HS-5 (cell line): ENCODE data around the gene MIOX.
A peak's percentile ranks its signal among the peaks of the same experiment; 100 is the strongest.

Source experiments
- DNase-seq: peaks from one replicate; pipeline ENCODE4 v3.0.0-alpha.2; 2012; ENCODE audit warnings: low read depth

MIOX gene

DNA sequence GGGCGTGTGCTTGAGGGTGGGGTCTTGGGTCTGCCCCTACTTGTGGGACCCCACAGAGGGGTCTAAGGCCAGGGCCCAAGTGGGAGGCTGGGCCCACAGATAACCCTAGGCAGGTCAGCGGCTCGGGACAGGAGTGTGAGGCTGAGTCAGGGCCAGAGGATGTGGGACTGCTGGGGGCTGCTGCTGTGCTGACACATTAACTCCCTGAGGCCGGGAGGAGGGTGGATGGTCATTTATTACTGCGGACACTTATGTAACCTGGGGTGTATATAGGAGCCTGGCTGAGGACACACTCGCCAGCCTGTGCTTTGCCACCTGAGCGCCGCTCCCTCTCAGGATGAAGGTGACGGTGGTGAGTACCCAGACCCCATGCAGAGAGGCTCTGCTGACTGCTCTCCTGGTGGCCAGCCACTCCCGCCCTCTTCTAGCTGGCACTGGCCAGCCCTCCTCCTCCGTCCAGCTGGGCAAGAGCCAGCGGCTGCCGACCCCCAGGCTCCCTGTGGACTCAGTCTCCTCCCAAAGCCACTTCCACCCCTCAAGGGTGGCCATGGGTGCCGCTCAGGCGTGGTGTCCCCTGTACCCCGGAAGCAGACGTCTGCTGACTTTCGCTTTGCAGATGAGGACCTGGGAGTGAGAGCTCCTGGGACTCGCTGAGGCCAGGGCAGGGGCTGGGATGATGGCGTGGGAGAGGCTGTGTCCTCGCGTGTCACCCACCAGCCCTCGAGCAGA is at the start of gene MIOX:
Gene MIOX (plus strand): TSS at position 299 of the 729 bp plus-strand sequence. CDS start 39 bp downstream, at position 338.
- DNase-seq: no peak

DNA sequence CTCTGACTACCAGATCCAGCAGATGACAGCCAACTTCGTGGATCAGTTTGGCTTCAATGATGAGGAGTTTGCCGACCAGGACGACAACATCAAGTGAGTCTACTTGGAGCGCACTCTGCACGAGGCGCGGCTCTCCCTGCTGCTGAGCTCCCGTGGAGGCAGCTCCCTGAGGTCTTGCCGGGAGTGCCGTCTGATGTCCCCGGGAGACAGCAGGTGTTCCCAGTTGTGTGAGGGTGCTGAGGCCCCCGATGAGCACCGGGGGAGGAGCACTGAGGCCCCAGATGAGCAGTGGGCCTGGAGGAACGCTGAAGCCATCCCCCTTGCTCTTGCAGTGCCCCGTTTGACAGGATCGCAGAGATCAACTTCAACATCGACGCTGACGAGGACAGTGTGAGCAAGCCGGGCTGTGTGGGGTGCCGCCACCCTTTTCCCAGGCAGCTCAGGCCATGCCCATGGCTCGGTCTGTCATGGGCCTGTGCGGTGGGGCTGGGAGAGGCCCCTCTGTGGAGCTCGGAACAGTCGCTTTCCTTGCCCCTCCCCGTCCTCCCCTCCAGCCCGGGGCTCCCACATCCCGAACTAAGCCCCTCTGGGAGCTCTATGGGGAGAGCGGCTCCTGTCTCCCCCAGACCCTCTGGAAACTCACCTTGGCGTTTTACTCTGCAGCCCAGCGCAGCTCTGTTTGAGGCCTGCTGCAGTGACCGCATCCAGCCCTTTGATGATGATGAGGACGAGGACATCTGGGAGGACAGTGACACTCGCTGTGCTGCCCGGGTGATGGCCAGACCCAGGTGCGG is 49.0 kb upstream of the MIOX start:
- no peak for DNase-seq

DNA sequence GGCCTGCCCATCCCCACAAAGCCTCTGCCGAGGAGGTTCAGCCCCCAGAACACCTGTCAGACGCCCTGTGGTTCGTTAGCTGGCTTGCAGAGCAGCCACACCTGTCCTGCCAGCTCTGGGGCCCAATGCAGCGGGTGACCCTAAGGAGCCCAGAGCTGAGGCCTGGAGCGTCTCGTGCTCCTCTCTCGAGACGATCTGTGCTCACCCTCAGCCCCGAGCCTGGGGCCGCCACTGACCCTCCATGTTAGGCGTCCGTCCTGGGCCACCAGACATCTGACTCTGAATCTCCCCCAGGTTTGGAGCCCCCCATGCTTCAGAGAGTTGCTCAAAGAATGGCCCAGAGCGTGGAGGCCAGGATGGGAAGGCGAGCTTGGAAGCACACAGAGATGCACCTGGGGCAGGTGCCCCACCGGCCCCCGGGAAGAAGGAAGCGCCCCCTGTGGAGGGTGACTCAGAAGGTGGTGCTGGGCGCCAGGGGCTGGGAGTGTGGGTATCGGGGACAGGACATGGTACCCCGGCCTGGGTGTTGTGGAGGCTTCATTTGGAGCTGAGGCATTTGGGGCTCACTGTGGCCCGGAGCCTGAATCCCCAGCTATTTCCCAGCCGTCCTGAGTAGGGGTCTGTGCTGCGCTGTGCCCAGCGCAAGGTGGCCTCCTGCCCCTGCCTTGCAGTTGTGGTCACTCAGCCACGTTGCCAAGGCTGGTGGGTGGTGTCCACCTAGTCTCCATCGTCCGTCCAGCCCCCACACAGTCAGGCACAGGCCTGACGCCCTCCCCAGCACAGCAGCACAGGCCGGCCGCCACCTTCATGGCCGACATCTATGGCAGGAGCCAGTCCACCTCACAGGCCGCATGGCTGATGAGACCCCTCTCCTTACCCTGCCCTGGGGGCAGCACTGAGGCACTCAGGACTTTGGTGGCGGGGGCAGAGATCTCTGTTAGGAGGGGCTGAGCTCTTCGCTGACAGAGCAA is 48.1 kb upstream of the MIOX start:
- no peak for DNase-seq

DNA sequence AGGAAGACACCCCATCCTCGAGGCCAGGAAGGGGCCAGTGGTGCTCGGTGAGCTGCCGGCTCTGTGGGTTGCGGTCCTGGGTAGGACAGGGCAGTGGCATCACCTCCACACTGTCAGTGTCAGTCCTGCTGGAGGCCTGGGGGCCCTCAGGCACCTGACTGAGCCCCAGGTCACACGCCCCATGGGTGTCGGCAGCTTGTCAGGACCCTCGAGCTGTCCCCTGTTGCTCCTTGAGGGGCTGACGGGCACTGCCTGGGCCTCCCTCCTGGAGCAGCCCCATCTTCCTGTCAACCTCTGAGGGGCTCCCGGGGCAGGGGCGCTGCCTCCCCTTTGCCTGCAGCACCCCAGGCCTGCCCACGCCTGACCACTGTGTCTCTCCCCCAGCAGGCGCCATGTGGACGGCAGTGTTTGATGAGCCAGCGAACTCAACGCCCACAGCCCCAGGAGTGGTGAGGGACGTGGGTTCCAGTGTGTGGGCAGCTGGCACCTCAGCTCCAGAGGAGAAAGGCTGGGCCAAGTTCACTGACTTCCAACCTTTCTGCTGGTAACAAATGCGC is 47.3 kb upstream of the MIOX start:
- no peak for DNase-seq

DNA sequence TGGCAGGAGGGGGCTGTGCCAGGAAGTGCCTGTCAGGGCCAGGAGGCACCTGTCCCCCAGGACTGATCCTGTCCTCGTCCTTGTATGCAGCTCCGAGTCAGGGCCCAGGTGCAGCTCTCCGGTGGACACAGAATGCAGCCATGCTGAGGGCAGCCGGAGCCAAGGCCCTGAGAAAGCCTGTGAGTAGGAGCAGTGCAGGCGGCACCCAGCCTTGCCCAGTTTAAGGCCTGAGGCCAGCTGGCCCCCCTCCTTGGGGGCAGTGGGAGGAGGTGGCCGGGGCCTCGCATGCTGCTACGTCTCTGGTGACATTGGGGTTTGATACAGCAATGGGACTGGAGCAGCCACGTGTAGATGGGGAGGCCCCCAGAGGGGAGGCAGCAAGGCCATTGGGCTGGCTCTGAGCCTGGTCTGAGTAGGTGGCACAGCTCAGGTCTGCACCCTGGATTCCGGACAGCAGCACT is 46.8 kb upstream of the MIOX start:
- no peak for DNase-seq

DNA sequence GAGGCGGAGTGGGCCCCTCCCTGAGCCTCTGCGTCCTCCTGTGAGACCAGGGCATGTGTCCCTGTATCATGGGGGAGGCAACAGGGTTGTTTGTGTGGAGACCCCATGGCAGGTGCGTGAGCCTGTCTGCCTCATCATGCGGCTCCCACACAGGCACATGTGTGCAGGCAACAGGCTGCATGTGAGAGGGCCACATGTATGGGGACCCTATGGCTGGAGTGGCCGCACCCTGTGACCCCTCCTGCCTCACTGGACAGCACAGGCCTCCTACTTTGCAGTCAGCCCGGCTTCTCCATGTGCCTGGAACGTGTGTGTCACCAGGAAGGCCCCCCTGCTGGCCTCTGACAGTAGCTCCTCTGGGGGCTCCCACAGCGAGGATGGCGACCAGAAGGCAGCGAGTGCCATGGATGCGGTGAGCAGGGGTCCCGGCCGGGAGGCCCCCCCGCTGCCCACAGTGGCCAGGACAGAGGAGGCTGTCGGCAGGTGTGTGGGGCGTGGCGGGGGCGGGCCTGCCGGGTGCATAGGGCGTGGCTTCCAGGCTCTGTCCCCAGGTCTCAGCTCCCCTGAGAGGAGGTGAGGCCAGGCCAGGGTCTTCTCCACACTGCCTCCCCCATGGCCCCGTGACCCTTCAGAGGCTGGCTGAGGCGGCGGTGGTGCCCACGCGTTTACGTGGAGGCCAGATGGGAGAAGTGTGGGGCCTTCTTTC is 46.0 kb upstream of the MIOX start:
- DNase-seq: no peak

DNA sequence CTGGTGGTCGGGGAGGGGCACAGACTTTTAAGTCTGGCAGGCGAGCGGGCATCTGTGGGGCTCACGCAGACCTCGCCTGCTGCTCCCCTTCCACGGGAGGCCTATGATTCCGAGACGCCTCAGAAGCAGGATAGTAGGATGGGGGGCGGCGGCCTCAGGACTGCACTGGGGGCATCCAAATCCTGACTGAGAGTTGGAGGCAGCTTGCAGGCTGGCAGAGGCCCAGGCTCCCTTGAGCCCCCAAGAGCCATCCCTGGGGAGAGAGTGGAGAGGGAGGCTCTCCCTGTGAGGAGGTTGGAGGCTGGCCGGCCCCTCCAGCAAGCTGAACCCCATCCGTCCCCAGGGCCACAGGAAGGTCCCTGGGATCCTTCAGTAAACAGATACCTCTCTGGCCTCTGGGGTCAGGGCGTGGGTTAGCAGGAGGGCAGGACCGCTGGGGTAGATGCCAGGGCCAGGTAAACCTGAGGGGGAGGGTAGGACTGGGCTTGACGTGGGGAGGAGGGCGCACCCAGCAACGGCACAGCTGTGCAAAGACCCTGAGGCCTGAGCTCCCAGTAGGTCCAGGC is 45.1 kb upstream of the MIOX start:
- DNase-seq: no peak

DNA sequence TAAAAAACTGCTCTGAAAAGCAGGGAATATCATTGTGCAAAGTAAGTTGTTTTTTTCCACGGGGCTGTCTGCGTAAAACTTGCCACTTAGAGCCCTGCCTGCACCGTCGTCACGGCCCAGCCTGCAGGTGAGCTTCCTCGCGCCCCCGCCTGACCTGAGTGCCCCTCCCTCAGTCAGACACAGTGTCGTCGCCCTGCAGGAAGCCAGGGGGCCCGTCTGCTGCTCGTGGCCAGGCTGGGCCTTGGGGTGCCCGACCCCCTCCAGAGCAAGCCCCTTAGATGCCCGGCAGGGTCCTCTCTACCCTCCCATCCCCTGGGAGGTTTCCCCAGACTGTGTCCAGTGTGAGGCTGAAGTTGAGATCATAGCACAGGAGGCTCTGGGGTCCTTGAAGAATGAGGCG is 43.5 kb upstream of the MIOX start:
- no peak for DNase-seq

DNA sequence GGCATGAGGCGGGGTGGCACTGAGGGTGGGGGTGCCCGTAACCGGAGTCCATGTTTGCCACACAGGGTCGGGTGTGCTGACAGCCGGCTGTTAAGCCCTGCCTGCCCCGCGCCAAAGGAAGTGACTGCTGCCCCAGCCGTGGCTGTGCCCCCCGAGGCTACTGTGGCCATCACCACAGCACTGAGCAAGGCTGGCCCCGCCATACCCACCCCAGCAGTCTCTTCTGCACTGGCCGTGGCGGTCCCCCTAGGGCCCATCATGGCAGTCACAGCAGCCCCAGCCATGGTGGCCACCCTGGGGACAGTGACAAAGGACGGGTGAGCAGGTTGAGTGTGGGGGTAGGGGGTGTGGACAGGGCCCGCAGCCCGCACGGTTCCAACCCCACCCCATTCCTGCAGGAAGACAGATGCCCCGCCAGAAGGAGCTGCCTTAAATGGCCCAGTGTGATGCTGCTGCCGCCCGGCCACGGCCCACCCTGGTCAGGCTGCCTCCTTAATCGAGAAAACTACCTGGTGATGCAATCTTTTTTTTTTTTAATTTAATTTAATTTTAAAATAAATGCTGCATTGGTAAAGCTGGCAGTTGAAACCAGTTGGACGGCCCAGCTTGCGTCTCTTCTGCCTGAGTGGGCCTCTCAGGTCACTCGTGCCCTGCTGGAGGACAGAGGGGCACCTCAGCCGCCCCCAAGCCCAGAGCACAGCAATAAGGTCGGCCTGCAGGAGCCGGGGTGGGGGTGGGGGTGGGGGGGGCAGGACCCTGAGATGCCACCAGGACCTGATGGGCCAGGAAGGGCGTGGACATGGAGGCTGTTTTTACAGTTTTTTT is 42.6 kb upstream of the MIOX start:
- no peak for DNase-seq

DNA sequence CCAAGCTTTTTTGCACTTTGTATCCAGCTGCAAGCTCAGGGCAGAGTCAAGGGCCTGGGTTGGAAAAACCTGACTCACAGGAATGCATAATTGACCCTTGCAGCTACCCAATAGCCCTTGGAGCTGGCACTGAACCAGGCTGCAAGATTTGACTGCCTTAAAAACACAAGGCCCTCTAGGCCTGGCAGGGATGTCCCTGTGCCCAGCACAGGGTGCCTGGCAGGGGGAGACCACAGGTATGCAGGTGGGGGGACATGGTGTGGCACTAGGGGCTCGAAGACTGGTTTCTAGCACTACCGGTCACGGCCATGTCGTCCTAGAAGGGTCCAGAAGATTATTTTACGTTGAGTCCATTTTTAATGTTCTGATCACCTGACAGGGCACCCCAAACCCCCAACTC is 42.0 kb upstream of the MIOX start:
- DNase-seq: peak; percentile 39

DNA sequence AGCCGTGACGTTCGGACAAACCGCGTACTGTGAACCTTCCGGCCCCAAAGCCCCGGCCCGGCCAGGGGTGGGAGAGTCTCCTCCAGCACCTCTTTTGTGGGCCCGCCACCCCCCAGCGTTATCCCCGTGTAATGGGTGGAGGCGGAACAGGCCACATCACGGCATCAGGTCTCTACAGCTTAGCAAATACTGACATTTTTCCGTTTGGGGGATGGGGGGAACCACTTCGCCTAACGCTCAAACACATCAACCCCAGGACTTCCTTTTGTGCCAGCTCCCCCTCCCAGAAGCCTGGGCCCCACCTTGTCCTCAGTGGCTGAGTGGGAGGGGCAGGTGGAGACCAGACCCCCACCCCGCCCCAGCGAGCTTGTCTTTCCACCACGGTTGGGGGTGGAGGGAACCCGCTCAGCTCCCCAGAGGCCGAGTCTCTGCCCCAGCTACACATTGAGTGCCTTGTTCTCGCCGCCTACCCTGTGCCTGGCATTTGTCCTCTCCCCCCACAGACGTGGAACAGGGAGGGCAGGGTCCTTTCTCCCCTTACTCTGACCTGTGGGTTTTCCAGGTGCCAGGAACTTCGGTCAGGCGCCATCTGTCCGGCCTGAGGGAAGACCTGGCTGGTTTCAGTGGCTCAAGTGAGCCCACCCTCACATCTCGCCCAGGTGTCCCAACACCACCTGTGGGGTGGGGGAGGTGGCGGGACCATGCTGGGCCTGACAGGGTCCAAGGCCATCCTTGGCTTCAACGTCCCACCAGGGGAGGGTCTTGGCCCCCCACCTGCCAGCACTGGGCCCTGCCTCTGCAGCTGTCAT is 41.4 kb upstream of the MIOX start:
- DNase-seq: no peak

DNA sequence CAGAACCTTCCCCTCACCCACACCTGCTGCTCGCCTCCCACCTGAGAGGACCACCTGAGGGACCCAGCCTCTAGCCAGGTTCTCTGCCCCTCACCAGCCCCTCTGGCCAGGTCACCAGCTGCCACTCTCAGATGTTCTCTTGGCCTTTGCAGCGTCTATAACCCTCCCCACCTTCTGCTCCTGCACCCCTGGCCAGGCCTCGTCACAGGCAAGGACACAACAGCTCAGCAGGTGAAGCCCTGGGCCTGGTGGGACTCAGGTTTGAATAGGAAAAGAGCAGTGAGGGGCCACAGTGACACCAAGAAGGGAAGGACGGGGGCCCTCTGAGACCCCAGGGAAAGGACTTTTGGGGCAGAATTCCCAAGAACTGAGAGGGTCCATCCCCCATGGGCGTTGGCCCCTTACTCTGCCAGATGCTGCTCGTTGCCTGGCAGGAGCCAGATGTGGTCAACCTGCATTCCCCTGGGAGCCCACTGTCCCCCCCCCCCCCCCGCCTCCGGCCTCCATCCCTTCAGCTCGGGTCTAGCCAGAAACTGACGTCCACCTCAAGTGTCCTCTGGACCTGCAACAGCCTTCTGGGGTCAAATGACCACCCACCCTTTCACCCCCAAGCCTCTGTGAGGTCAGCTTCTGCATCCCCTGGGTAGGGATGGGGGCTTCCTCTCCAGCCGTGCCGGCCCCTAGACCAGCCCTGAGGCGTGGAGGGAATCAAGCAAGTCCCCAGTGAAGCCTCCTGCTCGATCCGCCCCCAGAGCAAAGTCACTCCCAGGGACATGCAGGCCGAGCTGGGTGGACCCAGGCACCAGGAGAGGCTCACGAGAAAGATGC is 40.6 kb upstream of the MIOX start:
- no peak for DNase-seq

DNA sequence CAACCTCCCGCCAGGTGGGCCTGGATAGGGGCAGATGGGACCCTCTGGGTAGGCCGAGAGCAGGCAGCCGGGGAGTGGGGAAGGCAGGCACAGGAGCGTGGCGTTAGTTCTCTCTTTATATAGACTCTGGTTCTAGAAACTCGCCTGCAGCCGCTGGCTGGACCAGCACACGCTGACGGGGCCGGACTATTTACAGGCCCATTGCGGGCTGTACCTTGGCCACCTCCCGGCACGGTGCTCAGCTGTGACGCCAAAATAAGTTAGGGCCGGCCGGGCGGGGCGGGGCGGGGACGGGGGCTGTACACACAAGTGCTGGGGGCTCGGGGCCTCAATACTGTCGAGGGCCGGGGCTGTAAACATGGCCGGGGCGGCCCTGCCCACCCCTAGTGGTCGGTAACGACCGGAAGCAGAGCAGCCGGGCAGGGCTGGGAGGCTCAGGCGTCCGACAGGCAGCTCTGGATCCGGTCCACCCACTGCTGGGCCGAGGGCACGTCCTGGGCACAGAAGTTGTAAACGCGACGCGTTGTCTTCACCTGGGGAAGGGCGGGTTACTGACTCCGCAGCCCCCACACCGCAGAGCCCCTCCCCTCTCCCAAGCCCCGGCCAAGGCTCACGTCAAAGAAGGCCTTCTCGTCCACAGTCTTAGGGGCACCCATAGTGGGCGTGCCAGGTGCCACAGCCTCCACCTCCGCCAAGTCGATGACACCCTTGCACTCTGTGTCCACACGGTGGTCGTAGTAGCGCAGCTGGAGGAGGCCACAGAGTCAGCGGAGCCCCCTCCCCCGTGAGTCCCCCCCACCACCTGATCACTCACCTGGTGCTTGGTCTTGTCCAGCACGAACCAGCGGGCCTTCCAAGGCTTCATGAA is 39.7 kb upstream of the MIOX start:
- DNase-seq: no peak

DNA sequence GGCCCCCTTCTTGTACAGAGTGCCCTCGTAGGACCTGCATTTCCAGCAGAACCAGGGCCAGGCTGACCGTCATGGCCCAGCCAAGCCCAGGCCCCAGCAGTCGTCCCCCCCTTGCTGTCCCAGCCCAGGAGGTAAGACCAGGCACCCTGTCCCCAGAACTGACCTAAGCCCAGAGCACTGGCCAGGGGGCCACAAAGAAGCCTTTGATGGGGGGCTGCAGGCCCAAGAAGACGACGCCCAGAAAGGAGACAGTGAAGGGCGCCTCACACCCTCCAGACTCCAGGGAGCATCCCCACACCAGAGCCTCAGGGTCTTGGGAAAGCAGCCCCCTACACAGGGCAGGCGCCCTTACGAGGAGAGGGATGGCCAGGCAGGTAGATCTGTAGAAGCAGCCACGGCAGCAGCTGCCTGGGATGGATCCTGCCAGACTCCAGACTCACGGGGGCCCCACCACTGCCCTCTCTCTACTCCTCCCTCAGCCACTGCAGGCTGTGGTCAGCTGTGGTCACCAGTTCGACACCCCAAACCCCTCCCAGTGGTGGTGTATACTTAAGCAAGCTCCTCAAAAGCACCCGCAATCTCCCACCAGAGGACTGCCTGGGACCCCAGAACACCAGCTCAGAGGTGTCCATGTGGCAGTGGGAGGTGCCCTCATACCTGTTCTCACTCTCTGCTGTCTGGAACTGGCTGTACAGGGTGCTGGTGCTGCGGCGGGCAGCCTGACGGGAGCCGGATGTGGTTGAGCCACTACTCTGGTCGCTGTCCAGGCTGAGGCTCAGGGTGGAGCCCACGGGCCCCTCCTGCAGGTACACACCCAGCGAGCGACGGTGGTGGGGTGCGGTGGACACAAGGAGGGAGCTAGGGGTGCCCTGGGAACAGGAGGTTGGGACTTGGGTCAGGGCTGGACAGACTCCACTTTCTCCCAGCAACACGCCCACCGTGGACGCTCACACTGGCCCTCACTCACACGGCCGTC is 38.8 kb upstream of the MIOX start:
- no peak for DNase-seq

DNA sequence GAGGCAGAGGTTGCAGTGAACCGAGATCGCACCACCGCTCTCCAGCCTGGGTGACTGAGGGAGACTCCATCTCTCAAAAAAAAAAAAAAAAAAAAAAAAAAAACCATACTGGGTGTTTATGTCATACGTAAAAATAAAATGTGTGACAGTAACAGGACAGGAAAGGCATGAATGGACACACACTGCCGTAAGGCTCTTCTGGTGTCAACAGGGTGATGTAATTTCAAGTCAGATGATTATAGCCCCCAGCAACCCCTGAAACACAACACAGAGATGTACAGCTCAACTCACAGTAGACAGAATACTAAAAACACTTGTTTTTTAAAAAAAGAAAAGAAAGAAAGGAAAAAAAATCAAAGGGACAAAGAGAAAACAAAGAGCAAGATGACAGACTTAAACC is 34.0 kb upstream of the MIOX start:
- DNase-seq: no peak

DNA sequence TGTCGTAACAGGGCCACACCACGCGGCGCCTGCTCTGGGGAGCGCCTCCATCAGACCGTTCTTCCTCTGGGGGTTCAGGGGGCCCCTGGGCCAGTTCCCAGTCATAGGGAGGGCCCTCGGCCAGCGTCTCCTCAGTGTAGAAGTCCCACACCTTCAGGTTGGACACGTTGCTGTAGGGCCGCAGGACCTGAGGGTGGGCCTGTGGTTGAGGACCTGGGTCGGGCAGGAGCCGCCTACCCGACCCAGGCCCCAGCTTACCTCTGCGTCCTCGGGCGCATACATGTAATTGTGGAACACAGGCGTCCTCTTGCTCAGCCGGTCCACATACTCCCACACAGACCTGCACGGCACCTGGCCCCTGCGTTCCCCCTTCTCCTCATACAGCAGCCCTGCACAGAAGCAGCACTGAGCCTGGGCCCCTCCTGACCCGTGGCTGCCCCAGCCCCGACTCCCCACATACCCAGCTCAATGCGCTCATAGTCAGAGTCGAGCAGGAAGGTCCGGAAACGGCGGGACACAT is 32.0 kb upstream of the MIOX start:
- no peak for DNase-seq
